Measurements from ENCODE around the gene CCND2. TPM values are rescaled to one million over a fixed set of nuclear protein-coding genes. Genes with fewer than 3 reads are reported as not detected.
"Not testable (repeated sequence)": the region's sequence is repeated elsewhere in the genome, so short reads cannot be mapped to it uniquely, and the experiment has no call there.

The CCND2 gene
- total and polyA plus RNA-seq, 12 donors: 28.4 to 428 (median 239) TPM

DNA sequence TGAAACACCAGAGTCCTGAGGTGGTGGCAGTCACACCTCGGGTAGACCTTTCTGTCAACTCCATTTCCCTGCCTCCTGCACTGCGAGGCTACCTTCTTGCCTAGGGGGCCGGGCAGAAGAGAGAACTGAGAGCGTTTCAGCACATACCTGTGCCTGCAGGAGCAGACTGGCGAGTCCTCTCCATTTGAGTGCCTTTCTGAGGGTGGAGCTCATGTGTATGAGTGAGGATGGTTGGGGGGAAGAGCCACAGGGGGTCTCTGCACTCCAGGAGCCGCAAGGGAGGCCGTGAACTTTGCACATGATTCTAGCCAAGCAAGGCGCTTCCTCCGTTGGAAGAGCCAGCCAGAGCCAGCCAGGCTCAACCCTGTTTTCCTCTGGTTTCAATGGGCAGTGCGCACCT, 31.0 kb upstream of the CCND2 start:
- no peak for DNase-seq
- H3K4me1 ChIP-seq (replicated peaks in 1 of 2): no peaks in the 10 kb centered on the region
- H3K27ac ChIP-seq: no peak overlapping the region
- H3K9me3 ChIP-seq (replicated peaks in 1 of 3): no peaks in the 10 kb centered on the region
- WGBS, 4 donors: 73 to 81% (median 76%) methylated on average over 9 to 10 of the region's 10 CpGs
- no peak overlapping the region for H3K4me3 ChIP-seq
- no peaks in the 10 kb centered on the region for H3K36me3 ChIP-seq (replicated peaks in 1 of 2)
- H3K27me3 ChIP-seq: peaks cover 8% of the 10 kb centered on the region
- TF ChIP-seq POLR2A (IDR thresholded peaks at IDR 0.05): no peak
- TF ChIP-seq, protein P1, sequence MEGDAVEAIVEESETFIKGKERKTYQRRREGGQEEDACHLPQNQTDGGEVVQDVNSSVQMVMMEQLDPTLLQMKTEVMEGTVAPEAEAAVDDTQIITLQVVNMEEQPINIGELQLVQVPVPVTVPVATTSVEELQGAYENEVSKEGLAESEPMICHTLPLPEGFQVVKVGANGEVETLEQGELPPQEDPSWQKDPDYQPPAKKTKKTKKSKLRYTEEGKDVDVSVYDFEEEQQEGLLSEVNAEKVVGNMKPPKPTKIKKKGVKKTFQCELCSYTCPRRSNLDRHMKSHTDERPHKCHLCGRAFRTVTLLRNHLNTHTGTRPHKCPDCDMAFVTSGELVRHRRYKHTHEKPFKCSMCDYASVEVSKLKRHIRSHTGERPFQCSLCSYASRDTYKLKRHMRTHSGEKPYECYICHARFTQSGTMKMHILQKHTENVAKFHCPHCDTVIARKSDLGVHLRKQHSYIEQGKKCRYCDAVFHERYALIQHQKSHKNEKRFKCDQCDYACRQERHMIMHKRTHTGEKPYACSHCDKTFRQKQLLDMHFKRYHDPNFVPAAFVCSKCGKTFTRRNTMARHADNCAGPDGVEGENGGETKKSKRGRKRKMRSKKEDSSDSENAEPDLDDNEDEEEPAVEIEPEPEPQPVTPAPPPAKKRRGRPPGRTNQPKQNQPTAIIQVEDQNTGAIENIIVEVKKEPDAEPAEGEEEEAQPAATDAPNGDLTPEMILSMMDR (IDR thresholded peaks at IDR 0.05): no peak
- intact Hi-C loops (cut with DNase I): no loop called here

DNA sequence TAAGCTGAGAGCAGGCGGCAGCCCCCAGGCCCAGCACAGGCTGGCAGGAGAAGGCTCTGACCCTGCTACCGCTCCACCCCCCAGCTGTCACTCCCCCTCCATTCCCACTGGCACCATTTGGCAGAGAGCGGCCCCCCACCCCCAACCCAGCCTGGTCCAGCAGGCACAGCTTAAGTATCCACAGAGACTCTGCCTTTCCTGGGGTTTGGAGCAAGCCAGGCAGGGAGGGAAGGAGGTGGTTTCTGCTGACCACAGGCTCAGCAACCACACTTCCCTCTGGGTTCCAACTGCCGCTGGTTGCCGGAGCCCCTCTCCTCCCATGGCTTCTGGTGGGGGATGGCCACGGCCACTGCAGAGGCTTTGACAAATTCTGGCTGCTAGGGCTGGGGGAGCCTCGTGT, 30.5 kb upstream of the CCND2 start:
- DNase-seq: no peak
- Histone ChIP-seq H3K27ac (no peak overlapping the region), H3K9me3 (replicated peaks in 1 of 3) (no peaks in the 10 kb centered on the region), H3K4me3 (no peak overlapping the region), H3K27me3 (peaks cover 8% of the 10 kb centered on the region), H3K36me3 (replicated peaks in 1 of 2) (no peaks in the 10 kb centered on the region), H3K4me1 (replicated peaks in 1 of 2) (no peaks in the 10 kb centered on the region)
- WGBS, 4 donors: 43 to 57% (median 54%) methylated on average over 5 to 7 of the region's 7 CpGs
- intact Hi-C loops (cut with DNase I): no loop called here
- TF ChIP-seq, protein P1 (IDR thresholded peaks at IDR 0.05): no peak
- no peak for TF ChIP-seq POLR2A (IDR thresholded peaks at IDR 0.05)

DNA sequence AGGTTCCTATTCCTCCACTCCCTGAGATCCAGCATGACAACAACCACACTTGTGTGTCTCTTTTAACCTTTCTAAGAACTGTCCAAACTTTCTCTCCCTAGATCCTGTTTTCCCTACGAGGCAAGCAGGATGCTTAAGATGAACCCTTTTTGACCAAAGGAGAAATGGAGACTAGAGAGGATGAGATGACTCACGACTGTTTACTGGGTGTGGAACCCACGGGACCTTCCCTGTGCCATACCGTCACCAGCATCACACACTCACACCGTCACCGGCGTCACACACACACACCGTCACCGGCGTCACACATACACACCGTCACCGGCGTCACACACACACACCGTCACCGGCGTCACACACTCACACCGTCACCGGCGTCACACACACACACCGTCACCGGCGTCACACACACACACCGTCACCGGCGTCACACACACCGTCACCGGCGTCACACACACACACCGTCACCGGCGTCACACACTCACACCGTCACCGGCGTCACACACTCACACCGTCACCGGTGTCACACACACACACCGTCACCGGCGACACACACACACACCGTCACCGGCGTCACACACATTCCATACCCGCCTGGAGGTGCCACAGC, 30.0 kb upstream of the CCND2 start:
- intact Hi-C loops (cut with DNase I); H3K27me3 ChIP-seq; H3K4me1 ChIP-seq (replicated peaks in 1 of 2); H3K36me3 ChIP-seq (replicated peaks in 1 of 2); H3K9me3 ChIP-seq (replicated peaks in 1 of 3); DNase-seq; H3K27ac ChIP-seq; H3K4me3 ChIP-seq: not testable (repeated sequence)
- whole genome bisulfite sequencing, 4 donors: 79 to 91% (median 89%) methylated on average over 21 to 40 of the region's 43 CpGs

DNA sequence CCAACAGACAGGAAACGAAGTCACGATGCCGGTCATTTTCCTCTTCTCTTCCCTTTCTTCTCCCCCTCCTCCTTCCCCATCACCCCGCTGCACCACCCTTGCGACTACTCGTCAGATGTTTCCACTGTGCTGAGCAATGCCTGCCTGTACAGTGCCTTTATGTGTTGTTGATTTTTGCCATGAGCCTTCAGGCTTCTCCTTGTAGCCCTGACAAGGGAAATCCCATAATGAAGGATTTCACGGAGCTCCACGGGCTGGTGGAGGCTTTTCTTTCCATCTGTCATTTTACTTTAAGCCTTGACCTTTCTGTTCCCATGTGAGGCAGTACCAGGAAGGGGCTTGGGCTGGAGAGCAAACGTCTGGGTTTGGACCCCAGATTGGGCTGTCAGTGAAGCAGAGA, 28.7 kb upstream of the CCND2 start:
- TF ChIP-seq, protein P1 (IDR thresholded peaks at IDR 0.05): no peak
- TF ChIP-seq POLR2A (IDR thresholded peaks at IDR 0.05): no peak
- Histone ChIP-seq H3K27me3 (peaks cover 8% of the 10 kb centered on the region), H3K27ac (no peak overlapping the region), H3K36me3 (replicated peaks in 1 of 2) (no peaks in the 10 kb centered on the region), H3K4me3 (no peak overlapping the region), H3K9me3 (replicated peaks in 1 of 3) (no peaks in the 10 kb centered on the region), H3K4me1 (replicated peaks in 1 of 2) (no peaks in the 10 kb centered on the region)
- no peak for DNase-seq
- 46 to 52% (median 49%) methylated on average over 9 of the region's 9 CpGs for WGBS, 4 donors
- intact Hi-C loops (cut with DNase I): no loop called here

DNA sequence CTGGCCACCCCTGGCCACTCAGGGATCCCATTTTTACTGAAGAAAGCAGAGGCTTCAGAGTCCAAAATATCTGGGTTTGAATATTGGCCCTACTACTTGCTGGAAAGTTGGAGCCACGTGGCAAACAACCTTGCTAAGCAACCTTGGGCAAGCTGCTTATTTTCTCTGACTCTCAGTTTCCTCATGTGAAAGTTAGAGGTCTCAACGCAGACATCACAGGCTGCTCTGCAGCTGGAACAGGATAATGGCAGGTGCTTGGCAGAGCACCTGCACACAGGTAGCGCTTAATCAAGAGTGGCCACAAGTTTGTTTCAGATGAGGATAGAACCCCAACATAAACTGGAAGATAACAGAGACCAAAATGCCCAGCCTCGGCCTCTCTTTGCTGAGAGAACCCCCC, 28.1 kb upstream of the CCND2 start:
- no peak overlapping the region for H3K27ac ChIP-seq
- no peak overlapping the region for H3K4me3 ChIP-seq
- H3K4me1 ChIP-seq (replicated peaks in 1 of 2): no peaks in the 10 kb centered on the region
- intact Hi-C loops (cut with DNase I): no loop called here
- TF ChIP-seq, protein P1 (IDR thresholded peaks at IDR 0.05): no peak
- TF ChIP-seq POLR2A (IDR thresholded peaks at IDR 0.05): no peak
- peaks cover 12% of the 10 kb centered on the region for H3K27me3 ChIP-seq
- no peaks in the 10 kb centered on the region for H3K36me3 ChIP-seq (replicated peaks in 1 of 2)
- 67 to 80% (median 77%) methylated on average over 4 of the region's 4 CpGs for WGBS, 4 donors
- no peak for DNase-seq
- H3K9me3 ChIP-seq (replicated peaks in 1 of 3): no peaks in the 10 kb centered on the region
